ENCODE data around the gene C4orf51. TPM values are rescaled to one million over a fixed set of nuclear protein-coding genes. Genes with fewer than 3 reads are reported as not detected.

The C4orf51 gene
- total and polyA plus RNA-seq, 2 of the 4 experiments (the other 2 are of a cell fraction): not detected

GRCh38 chr4:145698507-145698906, 18.6 kb downstream of the C4orf51 start:
- H3K4ac ChIP-seq (ENCODE audit: low read depth, low read length): no peak overlapping the region
- no peak for DNase-seq
- H2BK15ac ChIP-seq (ENCODE audit: low read depth, low read length): no peak overlapping the region
- H3K4me1 ChIP-seq (ENCODE audit: control insufficient read depth, insufficient read depth, low read length): no peaks in the 10 kb centered on the region
- POLR2A ChIA-PET (ENCODE audit: unreplicated experiment): no interaction called here
- H3K23ac ChIP-seq (ENCODE audit: low read depth, low read length): no peak overlapping the region
- H3K14ac ChIP-seq (replicated peaks; ENCODE audit: low read depth, low read length): no peak overlapping the region
- H2AK9ac ChIP-seq (replicated peaks; ENCODE audit: low read depth, low read length, poor library complexity): no peak overlapping the region
- no peak overlapping the region for H2BK5ac ChIP-seq (ENCODE audit: low read depth, low read length, poor library complexity, severe bottlenecking)
- H3K9ac ChIP-seq (ENCODE audit: low read depth, low read length): no peak overlapping the region
- no peaks in the 10 kb centered on the region for H3K79me1 ChIP-seq (ENCODE audit: low read depth in 1 of 2, low read length in 2 of 2)
- H3K27me3 ChIP-seq (ENCODE audit: control insufficient read depth, insufficient read depth, low read length): no peaks in the 10 kb centered on the region
- no peaks in the 10 kb centered on the region for H3K9me1 ChIP-seq (ENCODE audit: insufficient read depth, low read length)
- intact Hi-C loops (cut with micrococcal nuclease) (no loop called here), in situ Hi-C loops (cut with MboI; ENCODE audit: low sequenced_read_pairs) (no loop called here), dilution Hi-C loops (cut with HindIII; ENCODE audit: low sequenced_read_pairs, unreplicated experiment) (no loop called here)
- H4K8ac ChIP-seq (ENCODE audit: low read depth in 2 of 2, low read length in 2 of 2): no peak overlapping the region
- no peak overlapping the region for H3K56ac ChIP-seq (ENCODE audit: extremely low read depth, insufficient read depth, low read length)
- TF ChIP-seq RFX5 (IDR thresholded peaks at IDR 0.05; ENCODE audit: low read depth, low read length): no peak
- no peak for TF ChIP-seq RAD21 (IDR thresholded peaks at IDR 0.05; ENCODE audit: low read length)
- no peak for TF ChIP-seq SMC3 (IDR thresholded peaks at IDR 0.05; ENCODE audit: low read depth, low read length)
- no peak for TF ChIP-seq MAFK (IDR thresholded peaks at IDR 0.05; ENCODE audit: low read depth, low read length)
- TF ChIP-seq POLR2A (IDR thresholded peaks at IDR 0.05; ENCODE audit: low read depth, low read length): no peak
- TF ChIP-seq, protein P1, sequence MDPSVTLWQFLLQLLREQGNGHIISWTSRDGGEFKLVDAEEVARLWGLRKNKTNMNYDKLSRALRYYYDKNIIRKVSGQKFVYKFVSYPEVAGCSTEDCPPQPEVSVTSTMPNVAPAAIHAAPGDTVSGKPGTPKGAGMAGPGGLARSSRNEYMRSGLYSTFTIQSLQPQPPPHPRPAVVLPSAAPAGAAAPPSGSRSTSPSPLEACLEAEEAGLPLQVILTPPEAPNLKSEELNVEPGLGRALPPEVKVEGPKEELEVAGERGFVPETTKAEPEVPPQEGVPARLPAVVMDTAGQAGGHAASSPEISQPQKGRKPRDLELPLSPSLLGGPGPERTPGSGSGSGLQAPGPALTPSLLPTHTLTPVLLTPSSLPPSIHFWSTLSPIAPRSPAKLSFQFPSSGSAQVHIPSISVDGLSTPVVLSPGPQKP (IDR thresholded peaks at IDR 0.05; ENCODE audit: borderline replicate concordance, low read depth, low read length): no peak
- no peak for TF ChIP-seq CHD1 (IDR thresholded peaks at IDR 0.05; ENCODE audit: low read depth, low read length)
- no peak for TF ChIP-seq BHLHE40 (IDR thresholded peaks at IDR 0.05; ENCODE audit: low read depth, low read length)
- TF ChIP-seq NFE2L2 (IDR thresholded peaks at IDR 0.05; ENCODE audit: low read depth, low read length): no peak
- no peak for TF ChIP-seq FOS (IDR thresholded peaks at IDR 0.05; ENCODE audit: low read depth, low read length)
- no peak for TF ChIP-seq USF2 (IDR thresholded peaks at IDR 0.05; ENCODE audit: low read depth, low read length)
- no peak for TF ChIP-seq MXI1 (IDR thresholded peaks at IDR 0.05; ENCODE audit: borderline replicate concordance, low read depth, low read length)
- H2AK5ac ChIP-seq (ENCODE audit: low read depth, low read length): no peak overlapping the region
- H3K4me2 ChIP-seq (ENCODE audit: low read depth, low read length): no peak overlapping the region
- no peak overlapping the region for H4K91ac ChIP-seq (ENCODE audit: insufficient read depth, low read depth, low read length)
- no peak overlapping the region for H3K4me3 ChIP-seq (ENCODE audit: insufficient read depth, low read depth, low read length)
- no peak overlapping the region for H2BK120ac ChIP-seq (ENCODE audit: low read depth, low read length)
- no CpG with 5 or more reads among the region's 2 CpGs for WGBS, 2 experiments (ENCODE audit: extremely low coverage in 2 of 2, insufficient read length in 1 of 2)
- CTCF ChIA-PET: no interaction called here
- H3K18ac ChIP-seq (ENCODE audit: low read depth, low read length): no peak overlapping the region
- no peaks in the 10 kb centered on the region for H3K36me3 ChIP-seq (ENCODE audit: control insufficient read depth, insufficient read depth, low read length)
- ATAC-seq (ENCODE audit: low read depth): no peak
- BruUV-seq (replicated peaks): no TSS peak
- no peak overlapping the region for H2BK20ac ChIP-seq (ENCODE audit: low read depth, low read length)
- H2AFZ ChIP-seq (replicated peaks; ENCODE audit: low read length, poor library complexity): no peak overlapping the region
- H3K9me3 ChIP-seq (ENCODE audit: control insufficient read depth, insufficient read depth, low read length): no peaks in the 10 kb centered on the region
- no peak overlapping the region for H3K27ac ChIP-seq (ENCODE audit: insufficient read depth, low read length)
- no peak overlapping the region for H4K5ac ChIP-seq (ENCODE audit: low read depth, low read length)
- H4K20me1 ChIP-seq (ENCODE audit: insufficient read depth, low read length): no peaks in the 10 kb centered on the region
